Hepatocyte (in vitro differentiated cells): ENCODE measurements around the gene ESPL1. TPM values are rescaled to one million over a fixed set of nuclear protein-coding genes. Genes with fewer than 3 reads are reported as not detected.
A peak's percentile ranks its signal among the peaks of the same experiment; 100 is the strongest.

Experiments used
- DNase-seq: peaks from one replicate; pipeline ENCODE4 v3.0.0-alpha.2; 2016; ENCODE audit warnings: low spot score
- H2AFZ ChIP-seq: fragments of 200-600 bp; sonication (generic); 2 replicates; pipeline ENCODE4 v1.6.0; 2016; ENCODE audit warnings: antibody characterized with exemption, mild to moderate bottlenecking
- H3K27ac ChIP-seq: fragments of 200-600 bp; sonication (generic); 2 replicates; pipeline ENCODE4 v1.5.1; 2016; ENCODE audit warnings: mild to moderate bottlenecking
- H3K27me3 ChIP-seq: fragments of 200-600 bp; sonication (generic); 2 replicates; pipeline ENCODE4 v1.6.1; 2016
- H3K36me3 ChIP-seq: fragments of 200-600 bp; sonication (generic); replicated peaks from 2 replicates; pipeline ENCODE4 v1.5.1; 2016; ENCODE audit warnings: low read depth; ENCODE audit not compliant: insufficient read depth
- H3K4me1 ChIP-seq: fragments of 200-600 bp; sonication (generic); 2 replicates; pipeline ENCODE4 v1.5.1; 2016; ENCODE audit warnings: mild to moderate bottlenecking, moderate library complexity; ENCODE audit not compliant: insufficient read depth
- H3K4me2 ChIP-seq: fragments of 200-600 bp; sonication (generic); 2 replicates; pipeline ENCODE4 v1.6.0; 2016
- H3K4me3 ChIP-seq: fragments of 200-600 bp; sonication (generic); 2 replicates; pipeline ENCODE4 v1.5.1; 2016; ENCODE audit warnings: mild to moderate bottlenecking
- H3K79me2 ChIP-seq: fragments of 200-600 bp; sonication (generic); 2 replicates; pipeline ENCODE4 v1.6.0; 2017; ENCODE audit warnings: mild to moderate bottlenecking
- H3K9me2 ChIP-seq: fragments of 200-600 bp; sonication (generic); replicated peaks from 2 replicates; pipeline ENCODE4 v1.6.0; 2017; ENCODE audit warnings: mild to moderate bottlenecking; ENCODE audit not compliant: insufficient read depth
- H3K9me3 ChIP-seq: fragments of 200-600 bp; sonication (generic); 2 replicates; pipeline ENCODE4 v1.5.1; 2016; ENCODE audit warnings: low read depth, mild to moderate bottlenecking
- H4K20me1 ChIP-seq: fragments of 200-600 bp; sonication (generic); 2 replicates; pipeline ENCODE4 v1.6.0; 2016; ENCODE audit warnings: mild to moderate bottlenecking; ENCODE audit not compliant: insufficient read depth, poor library complexity, severe bottlenecking
- EZH2 ChIP-seq: fragments of 200-600 bp; sonication (generic); IDR thresholded peaks from 2 replicates; pipeline ENCODE4 v1.6.1; 2016; ENCODE audit warnings: antibody characterized with exemption, mild to moderate bottlenecking, borderline replicate concordance
- EZH2phosphoT487 ChIP-seq: fragments of 200-600 bp; sonication (generic); IDR thresholded peaks from one replicate; pipeline ENCODE4 v1.6.1; 2018; ENCODE audit warnings: antibody characterized with exemption, mild to moderate bottlenecking, low read depth, moderate library complexity; ENCODE audit not compliant: unreplicated experiment, severe bottlenecking
- WGBS: methylation state at CpG from one replicate; pipeline ENCODE4 v1.1.6; 2016; ENCODE audit warnings: low lambda C conversion rate; ENCODE audit errors: missing lambda C conversion rate; 5-methylcytosine and 5-hydroxymethylcytosine counted together
- polyA plus RNA-seq: library from polyadenylated mRNA; unstranded; fragments of >200 nt; fragmentation: Nextera tagmentation; extraction: Ambion mirVana; gene quantifications from 2 replicates; pipeline ENCODE4 v1.2.1, GENCODE V29; 2016
- total RNA-seq: library from RNA; depleted of rRNA; stranded (reverse); fragments of >200 nt; gene quantifications from 2 replicates; pipeline ENCODE4 v1.2.3, GENCODE V29; 2014
- TF ChIP-seq, protein P1 (sequence below): fragments of 200-600 bp; sonication (generic); IDR thresholded peaks from 2 replicates; pipeline ENCODE4 v1.5.1; 2016; ENCODE audit warnings: antibody characterized with exemption, mild to moderate bottlenecking; ENCODE audit not compliant: poor library complexity

Gene ESPL1
- total and polyA plus RNA-seq, 2 experiments from 2014 or later = 5.8 to 7.6 TPM

DNA sequence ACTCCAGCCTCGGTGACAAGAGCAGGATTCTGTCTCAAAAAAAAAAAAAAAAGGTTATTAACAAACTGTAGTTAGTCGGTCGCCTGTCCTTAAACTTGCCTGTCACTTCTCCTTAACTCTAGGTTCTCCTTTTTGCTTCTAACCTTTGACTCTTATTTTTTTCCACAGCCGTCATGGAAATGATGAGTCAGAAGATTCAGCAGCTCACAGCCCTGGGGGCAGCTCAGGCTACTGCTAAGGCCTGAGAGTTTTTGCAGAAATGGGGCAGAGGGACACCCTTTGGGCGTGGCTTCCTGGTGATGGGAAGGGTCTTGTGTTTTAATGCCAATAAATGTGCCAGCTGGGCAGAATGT, 31.0 kb downstream of the ESPL1 start:
- H3K79me2 ChIP-seq = peaks cover 47% of the 10 kb centered on the region

DNA sequence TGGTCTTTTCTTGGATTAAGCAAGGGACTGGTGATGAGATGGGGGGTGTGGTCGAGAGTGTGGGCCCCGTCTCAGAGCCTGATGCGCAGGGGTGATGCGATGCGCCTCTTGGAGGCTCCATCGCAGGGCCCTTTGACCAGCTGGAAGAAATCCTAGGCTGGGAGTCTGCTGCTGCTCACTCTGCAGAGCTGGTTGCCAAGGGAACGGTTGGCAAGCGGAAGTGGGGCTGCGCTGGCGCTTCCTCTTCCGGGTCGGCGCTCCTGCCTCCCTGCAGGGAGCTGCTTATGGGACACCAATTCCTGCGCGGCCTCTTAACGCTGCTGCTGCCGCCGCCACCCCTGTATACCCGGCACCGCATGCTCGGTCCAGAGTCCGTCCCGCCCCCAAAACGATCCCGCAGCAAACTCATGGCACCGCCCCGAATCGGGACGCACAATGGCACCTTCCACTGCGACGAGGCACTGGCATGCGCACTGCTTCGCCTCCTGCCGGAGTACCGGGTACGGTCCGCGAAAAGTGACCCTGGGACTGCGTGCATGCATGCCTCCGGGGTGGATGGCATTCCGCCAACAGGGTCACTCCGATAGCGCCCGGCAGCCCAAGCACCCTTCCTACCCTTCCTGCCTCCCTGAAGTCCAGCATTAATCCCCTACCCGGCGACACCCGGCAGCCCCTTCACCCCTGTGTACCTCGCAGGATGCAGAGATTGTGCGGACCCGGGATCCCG, 31.5 kb downstream of the ESPL1 start, which contains the start of gene MYG1:
Gene MYG1 (plus strand): TSS at position 242 of the 727 bp plus-strand sequence. CDS start 43 bp downstream, at position 285.
- H3K9me2 ChIP-seq = no peaks in the 10 kb centered on the region
- 3% methylated on average over 49 of the region's 51 CpGs for WGBS
- H4K20me1 ChIP-seq = no peaks in the 10 kb centered on the region
- H3K4me2 ChIP-seq = peak within 1 kb of the TSS; percentile 91
- H3K4me1 ChIP-seq = peaks cover 27% of the 10 kb centered on the region
- H3K27me3 ChIP-seq = no peaks in the 10 kb centered on the region
- H2AFZ ChIP-seq = peak within 1 kb of the TSS; percentile 69
- peaks cover 47% of the 10 kb centered on the region for H3K79me2 ChIP-seq
- peak; percentile 94 for DNase-seq
- no peaks in the 10 kb centered on the region for H3K36me3 ChIP-seq
- H3K9me3 ChIP-seq = no peaks in the 10 kb centered on the region
- no peak for TF ChIP-seq EZH2
- TF ChIP-seq, protein P1, sequence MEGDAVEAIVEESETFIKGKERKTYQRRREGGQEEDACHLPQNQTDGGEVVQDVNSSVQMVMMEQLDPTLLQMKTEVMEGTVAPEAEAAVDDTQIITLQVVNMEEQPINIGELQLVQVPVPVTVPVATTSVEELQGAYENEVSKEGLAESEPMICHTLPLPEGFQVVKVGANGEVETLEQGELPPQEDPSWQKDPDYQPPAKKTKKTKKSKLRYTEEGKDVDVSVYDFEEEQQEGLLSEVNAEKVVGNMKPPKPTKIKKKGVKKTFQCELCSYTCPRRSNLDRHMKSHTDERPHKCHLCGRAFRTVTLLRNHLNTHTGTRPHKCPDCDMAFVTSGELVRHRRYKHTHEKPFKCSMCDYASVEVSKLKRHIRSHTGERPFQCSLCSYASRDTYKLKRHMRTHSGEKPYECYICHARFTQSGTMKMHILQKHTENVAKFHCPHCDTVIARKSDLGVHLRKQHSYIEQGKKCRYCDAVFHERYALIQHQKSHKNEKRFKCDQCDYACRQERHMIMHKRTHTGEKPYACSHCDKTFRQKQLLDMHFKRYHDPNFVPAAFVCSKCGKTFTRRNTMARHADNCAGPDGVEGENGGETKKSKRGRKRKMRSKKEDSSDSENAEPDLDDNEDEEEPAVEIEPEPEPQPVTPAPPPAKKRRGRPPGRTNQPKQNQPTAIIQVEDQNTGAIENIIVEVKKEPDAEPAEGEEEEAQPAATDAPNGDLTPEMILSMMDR = peak; percentile 32
- peak within 1 kb of the TSS; percentile 75 for H3K4me3 ChIP-seq
- peak within 1 kb of the TSS; percentile 87 for H3K27ac ChIP-seq

More for the DNA sequence above, 31.0 kb downstream of the ESPL1 start:
- DNase-seq = peak; percentile 70
- Histone ChIP-seq H3K4me3 (peak overlapping the region; percentile 75), H3K4me1 (peaks cover 30% of the 10 kb centered on the region), H3K4me2 (peak overlapping the region; percentile 91), H3K36me3 (no peaks in the 10 kb centered on the region), H4K20me1 (no peaks in the 10 kb centered on the region), H3K27me3 (no peaks in the 10 kb centered on the region), H2AFZ (no peak overlapping the region), H3K9me3 (no peaks in the 10 kb centered on the region), H3K9me2 (no peaks in the 10 kb centered on the region), H3K27ac (peak overlapping the region; percentile 87)
- WGBS = 74% methylated on average over 5 of the region's 5 CpGs
- TF ChIP-seq EZH2phosphoT487 (no peak), EZH2 (no peak)
- TF ChIP-seq, protein P1 = no peak

DNA sequence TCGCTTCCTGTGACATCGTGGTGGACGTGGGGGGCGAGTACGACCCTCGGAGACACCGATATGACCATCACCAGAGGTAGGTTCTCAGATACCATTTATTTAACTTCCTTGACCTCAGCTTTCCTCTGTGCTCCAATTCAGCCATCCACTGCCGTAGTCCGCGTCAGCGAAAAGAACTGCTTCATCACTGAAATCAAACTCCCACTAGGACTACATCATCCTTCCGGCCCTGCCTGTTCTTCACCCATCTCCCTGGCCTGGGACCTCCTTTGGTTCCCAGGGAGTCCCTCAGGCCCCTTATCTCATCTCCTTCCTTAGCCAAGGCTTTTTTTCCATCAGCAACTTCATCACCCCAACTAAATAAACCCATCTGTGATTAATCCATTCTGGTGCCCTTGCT, 32.1 kb downstream of the ESPL1 start:
- TF ChIP-seq EZH2phosphoT487 = no peak
- TF ChIP-seq EZH2 = no peak
- TF ChIP-seq, protein P1 = no peak
- Histone ChIP-seq H3K9me3 (no peaks in the 10 kb centered on the region), H3K27me3 (no peaks in the 10 kb centered on the region), H3K4me2 (peak overlapping the region; percentile 91), H3K9me2 (no peaks in the 10 kb centered on the region), H3K36me3 (no peaks in the 10 kb centered on the region), H3K4me1 (peaks cover 23% of the 10 kb centered on the region), H3K27ac (peak overlapping the region; percentile 87), H2AFZ (peak overlapping the region; percentile 69), H3K4me3 (peak overlapping the region; percentile 75), H4K20me1 (no peaks in the 10 kb centered on the region), H3K79me2 (peaks cover 47% of the 10 kb centered on the region)
- WGBS = 4% methylated on average over 12 of the region's 12 CpGs
- DNase-seq = no peak
